ENCODE measurements around the gene KIRREL3.

The KIRREL3 gene

DNA sequence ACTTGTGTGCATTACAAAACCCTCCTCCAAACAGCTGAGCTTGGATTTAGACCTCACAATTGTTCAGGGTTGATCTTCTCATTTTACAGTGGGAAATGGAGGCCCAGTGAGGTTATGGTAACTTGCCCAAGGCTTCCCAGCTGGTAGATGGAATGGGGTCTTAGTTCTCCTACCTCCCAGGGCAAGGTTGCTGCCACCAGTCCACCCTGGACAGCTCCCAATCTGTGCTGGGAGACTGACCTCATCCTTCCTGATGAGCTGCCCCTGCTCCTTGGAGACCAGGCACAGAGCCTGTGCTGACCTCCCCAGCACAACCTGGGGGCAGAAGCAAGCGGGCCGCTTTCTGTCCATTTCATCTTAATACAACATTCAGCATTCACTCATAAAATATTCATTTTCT is 454.4 kb downstream of the KIRREL3 start:
- TF ChIP-seq CTCF (conservative IDR thresholded peaks at IDR 0.05), result no peak
- peak overlapping the region; percentile 99 for H3K27ac ChIP-seq

- TF ChIP-seq CTCF (conservative IDR thresholded peaks at IDR 0.05), result no peak
- H3K27ac ChIP-seq, result peak overlapping the region; percentile 99
These were observed 455.5 kb downstream of the KIRREL3 start for GRCh38 chr11:126545057-126545555.

GRCh38 chr11:126544108-126545056 is 456.2 kb downstream of the KIRREL3 start:
- TF ChIP-seq CTCF (conservative IDR thresholded peaks at IDR 0.05), result no peak
- peak overlapping the region; percentile 99 for H3K27ac ChIP-seq

DNA sequence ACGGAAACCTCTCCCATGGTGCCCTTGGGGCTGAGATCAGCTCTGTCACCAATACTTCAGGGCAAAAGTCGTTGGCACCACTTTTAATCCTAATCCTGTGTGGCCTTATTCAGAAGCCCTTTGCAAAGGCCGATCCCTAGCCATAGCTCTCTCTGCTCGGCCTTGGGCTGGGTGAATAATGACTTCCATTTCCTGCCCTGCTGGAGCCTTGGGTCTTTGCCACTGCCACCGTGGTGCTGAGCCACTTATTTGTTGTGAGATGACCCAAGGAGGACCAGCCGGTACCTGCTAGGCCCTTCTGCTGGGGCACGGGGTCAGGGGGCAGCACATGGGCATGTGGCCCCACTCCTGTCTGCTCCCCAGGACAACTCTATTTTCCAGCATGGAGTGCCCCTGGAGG is 456.9 kb downstream of the KIRREL3 start:
- TF ChIP-seq CTCF (conservative IDR thresholded peaks at IDR 0.05), result no peak
- peak overlapping the region; percentile 99 for H3K27ac ChIP-seq

DNA sequence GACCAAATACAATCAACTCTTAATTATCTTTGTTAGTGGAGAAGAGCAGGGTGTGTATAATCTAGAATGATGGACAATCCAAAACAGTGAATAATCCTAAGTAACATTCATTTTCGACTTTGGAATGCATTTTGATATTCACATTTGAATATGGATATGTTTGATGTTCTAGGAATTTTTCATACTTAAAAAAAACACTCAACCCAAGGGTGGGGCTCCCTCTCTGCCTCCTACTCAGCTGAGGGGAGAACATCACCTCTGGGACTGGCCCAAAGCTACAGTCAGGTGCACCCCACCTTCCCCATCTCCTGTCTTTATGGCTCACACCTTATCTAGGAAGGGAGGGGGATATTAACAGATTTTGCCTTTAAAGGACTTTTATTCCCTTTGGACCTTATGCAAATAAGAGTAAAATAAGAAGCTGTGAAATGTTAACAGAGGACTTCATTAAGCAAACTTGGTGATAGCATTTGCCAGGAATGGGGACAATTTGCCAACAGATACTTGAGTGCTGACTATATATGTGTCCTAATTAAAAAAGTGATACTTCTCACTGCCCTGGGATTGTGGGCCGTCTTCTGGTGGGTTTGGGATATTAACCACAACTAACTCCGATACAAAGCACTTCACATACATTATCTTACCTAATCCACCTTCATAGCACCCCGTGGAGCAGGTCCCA is 458.1 kb downstream of the KIRREL3 start:
- H3K27ac ChIP-seq, result peak overlapping the region; percentile 99
- no peak for TF ChIP-seq CTCF (conservative IDR thresholded peaks at IDR 0.05)

DNA sequence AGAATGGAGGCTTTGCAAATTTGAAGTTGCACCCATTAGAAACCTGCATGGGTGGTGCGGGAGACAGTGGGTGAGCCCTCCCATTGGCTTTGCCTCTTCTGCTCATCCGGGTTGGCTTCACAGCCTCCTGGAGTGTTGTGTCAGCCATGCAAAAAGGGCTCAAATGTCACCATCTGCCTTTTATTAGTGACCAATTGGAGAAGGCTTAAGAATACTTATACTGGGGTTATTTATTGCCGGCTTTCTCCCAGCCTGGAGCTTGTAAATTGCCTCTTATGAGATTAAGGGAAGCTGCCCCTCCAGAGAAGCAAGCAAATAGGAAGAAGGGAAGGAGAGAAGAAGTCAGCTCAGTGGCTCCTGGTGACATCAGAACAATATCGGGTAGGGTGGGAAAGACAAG is 462.5 kb downstream of the KIRREL3 start:
- H3K27ac ChIP-seq, result no peak overlapping the region
- TF ChIP-seq CTCF (conservative IDR thresholded peaks at IDR 0.05), result no peak

DNA sequence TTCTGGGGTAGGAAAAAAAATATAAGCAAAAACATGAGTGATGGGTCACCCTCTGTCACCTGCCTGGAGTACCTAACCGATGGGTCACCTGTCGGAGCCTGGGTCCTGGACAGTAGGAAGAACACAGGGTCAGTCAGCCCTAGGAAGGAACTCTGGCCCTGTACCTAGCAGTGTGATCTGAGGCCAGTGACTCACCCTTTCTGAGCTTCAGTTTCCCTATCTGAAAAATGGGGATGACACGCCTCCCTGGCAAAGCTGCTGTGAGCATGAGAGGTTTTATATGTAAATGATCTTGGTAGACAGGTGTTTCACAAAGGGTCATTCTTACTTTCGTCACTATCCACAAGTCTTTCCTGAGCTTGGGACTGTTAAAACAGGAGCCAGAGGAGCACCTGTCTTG is 463.1 kb downstream of the KIRREL3 start:
- no peak for TF ChIP-seq CTCF (conservative IDR thresholded peaks at IDR 0.05)
- H3K27ac ChIP-seq, result no peak overlapping the region
